DOHH2 (cell line): Measurements from ENCODE around the gene SPARC.
"Not testable (repeated sequence)": the region's sequence is repeated elsewhere in the genome, so short reads cannot be mapped to it uniquely, and the experiment has no call there.

Experiments
- H3F3A ChIP-seq: fragments of 200-600 bp; sonication (generic), shearing (Covaris generic); 2 replicates; pipeline ENCODE4 v1.6.0; 2016; ENCODE audit warnings: antibody characterized with exemption, mild to moderate bottlenecking; ENCODE audit not compliant: control insufficient read depth, insufficient read depth
- H3K27ac ChIP-seq: fragments of 200-600 bp; sonication (generic); 2 replicates; pipeline ENCODE4 v1.5.1; 2014; ENCODE audit warnings: low read depth, mild to moderate bottlenecking, low read length, moderate library complexity
- H3K27me3 ChIP-seq: fragments of 200-600 bp; sonication (generic); 2 replicates; pipeline ENCODE4 v1.6.1; 2014; ENCODE audit warnings: mild to moderate bottlenecking, low read length, mixed read lengths; ENCODE audit not compliant: control insufficient read depth
- H3K36me3 ChIP-seq: fragments of 200-600 bp; sonication (generic); 2 replicates; pipeline ENCODE4 v1.6.1; 2014; ENCODE audit warnings: mild to moderate bottlenecking, low read length, moderate library complexity, mixed read lengths; ENCODE audit not compliant: control insufficient read depth
- H3K4me1 ChIP-seq: fragments of 200-600 bp; sonication (generic); 2 replicates; pipeline ENCODE4 v1.6.1; 2014; ENCODE audit warnings: mild to moderate bottlenecking, low read length, mixed read lengths; ENCODE audit not compliant: control insufficient read depth
- H3K4me2 ChIP-seq: fragments of 200-600 bp; sonication (generic); 2 replicates; pipeline ENCODE4 v1.6.0; 2014; ENCODE audit warnings: mild to moderate bottlenecking, low read length, moderate library complexity
- H3K4me3 ChIP-seq: fragments of 200-600 bp; sonication (generic); 2 replicates; pipeline ENCODE4 v1.5.1; 2014; ENCODE audit warnings: mild to moderate bottlenecking, low read length, mixed read lengths
- H3K79me2 ChIP-seq: fragments of 200-600 bp; sonication (generic); 2 replicates; pipeline ENCODE4 v1.6.1; 2014; ENCODE audit warnings: mild to moderate bottlenecking, low read length, mixed read lengths; ENCODE audit not compliant: control insufficient read depth
- H3K9me2 ChIP-seq: fragments of 200-600 bp; sonication (generic); replicated peaks from 2 replicates; pipeline ENCODE4 v1.6.1; 2014; ENCODE audit warnings: mild to moderate bottlenecking, low read length, mixed read lengths; ENCODE audit not compliant: control insufficient read depth
- H3K9me3 ChIP-seq: fragments of 200-600 bp; sonication (generic); 2 replicates; pipeline ENCODE4 v1.6.1; 2014; ENCODE audit warnings: antibody characterized with exemption, low read length, mixed read lengths; ENCODE audit not compliant: control insufficient read depth, insufficient read depth
- H4K20me1 ChIP-seq: fragments of 200-600 bp; sonication (generic); 2 replicates; pipeline ENCODE4 v1.6.0; 2014; ENCODE audit warnings: low read depth, mild to moderate bottlenecking, antibody characterized with exemption, low read length, moderate library complexity; ENCODE audit not compliant: control insufficient read depth, insufficient read depth
- CTCF ChIP-seq: fragments of 200-600 bp; sonication (generic); IDR thresholded peaks from one replicate; pipeline ENCODE4 v1.5.1; 2014; ENCODE audit warnings: antibody characterized with exemption, mild to moderate bottlenecking, low read depth, low read length; ENCODE audit not compliant: poor library complexity, severe bottlenecking
- EZH2phosphoT487 ChIP-seq: fragments of 200-600 bp; sonication (generic); IDR thresholded peaks from 2 replicates; pipeline ENCODE4 v1.6.1; 2017; ENCODE audit warnings: borderline replicate concordance, mild to moderate bottlenecking, antibody characterized with exemption, low read length, moderate library complexity, mixed read lengths

SPARC gene

GRCh38 chr5:151733358-151734063 is 46.8 kb upstream of the SPARC start:
- Histone ChIP-seq H3K27me3 (no peaks in the 10 kb centered on the region), H3K4me2 (no peak overlapping the region), H3K9me2 (no peaks in the 10 kb centered on the region), H4K20me1 (no peaks in the 10 kb centered on the region), H3K9me3 (no peaks in the 10 kb centered on the region), H3K4me3 (no peak overlapping the region), H3K4me1 (no peaks in the 10 kb centered on the region), H3K79me2 (no peaks in the 10 kb centered on the region), H3K27ac (no peak overlapping the region), H3F3A (no peaks in the 10 kb centered on the region), H3K36me3 (no peaks in the 10 kb centered on the region)
- no peak for TF ChIP-seq EZH2phosphoT487
- TF ChIP-seq CTCF, result no peak

GRCh38 chr5:151730381-151730780 is 43.7 kb upstream of the SPARC start:
- no peaks in the 10 kb centered on the region for H3K9me2 ChIP-seq
- no peak overlapping the region for H3K27ac ChIP-seq

GRCh38 chr5:151729597-151729996 is 42.9 kb upstream of the SPARC start:
- not testable (repeated sequence) for H3K4me1 ChIP-seq, H4K20me1 ChIP-seq, H3K4me2 ChIP-seq, H3F3A ChIP-seq, H3K36me3 ChIP-seq, H3K27ac ChIP-seq, H3K9me3 ChIP-seq, H3K9me2 ChIP-seq, H3K27me3 ChIP-seq, H3K79me2 ChIP-seq, H3K4me3 ChIP-seq

More at GRCh38 chr5:151730381-151730780, 43.7 kb upstream of the SPARC start:
- no peaks in the 10 kb centered on the region for H4K20me1 ChIP-seq
- H3K79me2 ChIP-seq, result no peaks in the 10 kb centered on the region
- H3K9me3 ChIP-seq, result no peaks in the 10 kb centered on the region
- H3K4me1 ChIP-seq, result no peaks in the 10 kb centered on the region
- H3K4me2 ChIP-seq, result no peak overlapping the region
- H3F3A ChIP-seq, result no peaks in the 10 kb centered on the region
- no peak overlapping the region for H3K4me3 ChIP-seq
- TF ChIP-seq CTCF (no peak), EZH2phosphoT487 (no peak)
- H3K36me3 ChIP-seq, result no peaks in the 10 kb centered on the region
- no peaks in the 10 kb centered on the region for H3K27me3 ChIP-seq

GRCh38 chr5:151724360-151724759 is 37.6 kb upstream of the SPARC start:
- Histone ChIP-seq H3K4me3 (no peak overlapping the region), H3K27ac (no peak overlapping the region), H3K36me3 (no peaks in the 10 kb centered on the region), H3K9me2 (no peaks in the 10 kb centered on the region), H3K4me2 (no peak overlapping the region), H3K9me3 (no peaks in the 10 kb centered on the region), H3K79me2 (no peaks in the 10 kb centered on the region), H4K20me1 (no peaks in the 10 kb centered on the region), H3K27me3 (no peaks in the 10 kb centered on the region), H3F3A (no peaks in the 10 kb centered on the region), H3K4me1 (peaks cover 37% of the 10 kb centered on the region)
- no peak for TF ChIP-seq CTCF
- no peak for TF ChIP-seq EZH2phosphoT487
